Osteoblast (primary cell): ENCODE measurements around the gene ANKRD45. TPM values are rescaled to one million over a fixed set of nuclear protein-coding genes. Genes with fewer than 3 reads are reported as not detected.
"Not testable (repeated sequence)": the region's sequence is repeated elsewhere in the genome, so short reads cannot be mapped to it uniquely, and the experiment has no call there.

Experiments
- DNase-seq: peaks from one replicate; pipeline ENCODE4 v3.0.0; 2011; ENCODE audit warnings: low spot score, mixed read lengths; ENCODE audit not compliant: insufficient read length; ENCODE audit errors: missing footprints
- H2AFZ ChIP-seq: 2 replicates; pipeline ENCODE4 v1.6.0; 2011; ENCODE audit warnings: mild to moderate bottlenecking, low read length
- H3K27ac ChIP-seq: 2 replicates; pipeline ENCODE4 v1.5.1; 2011; ENCODE audit warnings: mild to moderate bottlenecking, low read depth, low read length, moderate library complexity
- H3K27me3 ChIP-seq: 2 replicates; pipeline ENCODE4 v1.6.0; 2012; ENCODE audit warnings: mild to moderate bottlenecking, control low read depth, inconsistent platforms, low read length, moderate library complexity; ENCODE audit not compliant: insufficient read depth
- H3K36me3 ChIP-seq: 2 replicates; pipeline ENCODE4 v1.5.1; 2011; ENCODE audit warnings: mild to moderate bottlenecking, low read length, control low read depth, moderate library complexity; ENCODE audit not compliant: insufficient read depth
- H3K4me1 ChIP-seq: 2 replicates; pipeline ENCODE4 v1.5.1; 2011; ENCODE audit warnings: mild to moderate bottlenecking, low read length, control low read depth, moderate library complexity; ENCODE audit not compliant: insufficient read depth
- H3K4me2 ChIP-seq: 2 replicates; pipeline ENCODE4 v1.6.0; 2011; ENCODE audit warnings: mild to moderate bottlenecking, low read length; ENCODE audit not compliant: insufficient read depth
- H3K4me3 ChIP-seq: fragments of 200-600 bp; sonication (generic); 3 replicates; pipeline ENCODE4 v1.5.1; 2012; ENCODE audit warnings: mild to moderate bottlenecking, low read length, inconsistent platforms; ENCODE audit not compliant: insufficient read depth
- H3K79me2 ChIP-seq: 2 replicates; pipeline ENCODE4 v1.6.0; 2012; ENCODE audit warnings: mild to moderate bottlenecking, low read length, control low read depth, inconsistent platforms; ENCODE audit not compliant: insufficient read depth
- H3K9me3 ChIP-seq: 2 replicates; pipeline ENCODE4 v1.5.1; 2011; ENCODE audit warnings: low read depth, low read length, control low read depth
- H4K20me1 ChIP-seq: 2 replicates; pipeline ENCODE4 v1.6.0; 2012; ENCODE audit warnings: mild to moderate bottlenecking, low read length, control low read depth; ENCODE audit not compliant: insufficient read depth
- CTCF ChIP-seq: IDR thresholded peaks from 2 replicates; pipeline ENCODE4 v1.5.1; 2011; ENCODE audit warnings: mild to moderate bottlenecking, low read depth, low read length, moderate library complexity; ENCODE audit errors: extremely low read depth
- total RNA-seq: library from RNA; depleted of rRNA; stranded (reverse); fragments of >200 nt; gene quantifications from 2 replicates; pipeline ENCODE4 v1.2.3, GENCODE V29; 2012

ANKRD45 gene
- total RNA-seq, 1 donor: 0.72 TPM

- no peaks in the 10 kb centered on the region for H4K20me1 ChIP-seq
- no peaks in the 10 kb centered on the region for H3K27me3 ChIP-seq
- no peaks in the 10 kb centered on the region for H3K9me3 ChIP-seq
- H3K36me3 ChIP-seq: no peaks in the 10 kb centered on the region
- no peaks in the 10 kb centered on the region for H3K79me2 ChIP-seq
- no peak overlapping the region for H3K4me3 ChIP-seq
- H3K27ac ChIP-seq: no peak overlapping the region
- no peak for DNase-seq
- no peak overlapping the region for H2AFZ ChIP-seq
- H3K4me2 ChIP-seq: no peak overlapping the region
- no peak for TF ChIP-seq CTCF
- no peaks in the 10 kb centered on the region for H3K4me1 ChIP-seq
Observed at GRCh38 chr1:173628888-173629287, 40.8 kb downstream of the ANKRD45 start.

GRCh38 chr1:173627269-173627668, 42.4 kb downstream of the ANKRD45 start:
- no peak for DNase-seq

GRCh38 chr1:173616859-173617258, 52.8 kb downstream of the ANKRD45 start:
- DNase-seq: no peak
- no peak overlapping the region for H3K4me2 ChIP-seq
- H3K4me1 ChIP-seq: no peaks in the 10 kb centered on the region
- H2AFZ ChIP-seq: no peak overlapping the region
- TF ChIP-seq CTCF: no peak
- no peaks in the 10 kb centered on the region for H3K9me3 ChIP-seq
- H3K27me3 ChIP-seq: no peaks in the 10 kb centered on the region
- H3K27ac ChIP-seq: no peak overlapping the region
- no peaks in the 10 kb centered on the region for H3K36me3 ChIP-seq
- H3K79me2 ChIP-seq: no peaks in the 10 kb centered on the region
- H3K4me3 ChIP-seq: no peak overlapping the region
- H4K20me1 ChIP-seq: no peaks in the 10 kb centered on the region

More at GRCh38 chr1:173627269-173627668, 42.4 kb downstream of the ANKRD45 start:
- no peaks in the 10 kb centered on the region for H3K4me1 ChIP-seq
- H3K27ac ChIP-seq: no peak overlapping the region
- TF ChIP-seq CTCF: no peak
- no peak overlapping the region for H3K4me3 ChIP-seq
- no peaks in the 10 kb centered on the region for H3K9me3 ChIP-seq
- no peaks in the 10 kb centered on the region for H3K27me3 ChIP-seq
- H3K4me2 ChIP-seq: no peak overlapping the region
- H2AFZ ChIP-seq: no peak overlapping the region
- no peaks in the 10 kb centered on the region for H3K79me2 ChIP-seq
- no peaks in the 10 kb centered on the region for H4K20me1 ChIP-seq
- H3K36me3 ChIP-seq: no peaks in the 10 kb centered on the region

- H3K4me2 ChIP-seq, H3K36me3 ChIP-seq, H4K20me1 ChIP-seq, H3K79me2 ChIP-seq, H3K9me3 ChIP-seq, H3K27ac ChIP-seq, H2AFZ ChIP-seq, H3K27me3 ChIP-seq, H3K4me3 ChIP-seq, H3K4me1 ChIP-seq, DNase-seq: not testable (repeated sequence)
Observed at GRCh38 chr1:173613086-173613485, 56.6 kb downstream of the ANKRD45 start.
